ENCODE measurements around the gene THEMIS. TPM values are rescaled to one million over a fixed set of nuclear protein-coding genes. Genes with fewer than 3 reads are reported as not detected.

THEMIS gene
- total and polyA plus RNA-seq, 2 experiments from 2014 or later, result not detected

GRCh38 chr6:127762284-127762683 lies 138.6 kb downstream of the THEMIS start (continued):
- no peak for TF ChIP-seq REST (IDR thresholded peaks at IDR 0.05; ENCODE audit: unreplicated experiment)
- TF ChIP-seq ETS1 (IDR thresholded peaks at IDR 0.05), result no peak
- TF ChIP-seq EZH2phosphoT487 (IDR thresholded peaks at IDR 0.05; ENCODE audit: unreplicated experiment), result no peak
- TF ChIP-seq NANOG (IDR thresholded peaks at IDR 0.05; ENCODE audit: borderline replicate concordance), result no peak
- no peak for TF ChIP-seq EZH2 (IDR thresholded peaks at IDR 0.05; ENCODE audit: low read depth, unreplicated experiment)

DNA sequence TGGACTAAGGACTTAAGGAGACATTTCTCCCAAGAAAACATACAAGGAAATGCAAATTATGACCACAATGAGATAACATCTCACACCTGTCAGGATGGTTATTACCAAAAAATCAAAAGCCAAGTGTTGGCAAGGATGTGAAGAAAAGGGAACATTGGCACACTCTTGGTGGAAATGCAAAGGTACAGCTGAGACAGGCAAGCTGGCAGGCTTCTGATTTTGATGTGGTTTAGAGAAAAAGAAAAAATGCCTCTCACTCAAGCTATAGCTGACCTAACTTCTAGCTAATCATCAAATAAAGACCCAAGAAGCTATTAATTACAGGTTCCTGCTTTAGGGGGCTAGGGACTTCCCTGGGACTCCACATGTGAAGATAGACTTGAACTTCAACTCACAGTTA lies 139.8 kb downstream of the THEMIS start:
- Histone ChIP-seq H3K27ac (ENCODE audit: low read depth) (no peak overlapping the region), H3K9me2 (ENCODE audit: insufficient read depth) (no peaks in the 10 kb centered on the region), H3K36me3 (ENCODE audit: insufficient read depth) (no peaks in the 10 kb centered on the region), H3K4me1 (ENCODE audit: insufficient read depth) (no peaks in the 10 kb centered on the region), H2AFZ (no peak overlapping the region), H3K4me3 (no peak overlapping the region), H3K4me2 (no peak overlapping the region), H3F3A (replicated peaks; ENCODE audit: low read depth) (no peaks in the 10 kb centered on the region), H4K20me1 (replicated peaks; ENCODE audit: insufficient read depth) (no peaks in the 10 kb centered on the region), H3K79me2 (replicated peaks; ENCODE audit: insufficient read depth) (no peaks in the 10 kb centered on the region), H3K27me3 (ENCODE audit: insufficient read depth) (no peaks in the 10 kb centered on the region)
- DNase-seq (ENCODE audit: low spot score) (no peak), ATAC-seq (no peak)
- H3K27me3 Mint-ChIP-seq (ENCODE audit: insufficient read depth, low read depth, poor library complexity), result no peaks in the 10 kb centered on the region
- H3K36me3 Mint-ChIP-seq (ENCODE audit: low read depth), result no peaks in the 10 kb centered on the region
- no peak overlapping the region for H3K4me3 Mint-ChIP-seq
- H3K9me3 Mint-ChIP-seq, result no peaks in the 10 kb centered on the region
- no peaks in the 10 kb centered on the region for H3K4me1 Mint-ChIP-seq
- no peak overlapping the region for H3K27ac Mint-ChIP-seq
- TF ChIP-seq EZH2phosphoT487 (IDR thresholded peaks at IDR 0.05; ENCODE audit: unreplicated experiment) (no peak), ZNF331 (CRISPR knock-in tag; IDR thresholded peaks at IDR 0.05; ENCODE audit: low read depth) (no peak), CTCF (conservative IDR thresholded peaks at IDR 0.05; ENCODE audit: low read depth in 2 of 2) (no peak), ZNF462 (CRISPR knock-in tag; IDR thresholded peaks at IDR 0.05) (no peak), JUNB (IDR thresholded peaks at IDR 0.05; ENCODE audit: unreplicated experiment) (no peak), ZNF114 (CRISPR knock-in tag; IDR thresholded peaks at IDR 0.05) (no peak), STAT1 (IDR thresholded peaks at IDR 0.05; ENCODE audit: unreplicated experiment) (no peak)
